GM18498 (cell line): ENCODE data around the gene GALNT1.

Source experiments
- ATAC-seq: cut with Tn5 transposase; IDR thresholded peaks from one replicate; pipeline ENCODE4 v1.9.1; 2021; ENCODE audit warnings: mild to moderate bottlenecking, moderate library complexity; ENCODE audit not compliant: unreplicated experiment

GALNT1 gene

GRCh38 chr18:35711227-35711626, 129.7 kb downstream of the GALNT1 start:
- no peak for ATAC-seq

GRCh38 chr18:35713545-35713944, 132.0 kb downstream of the GALNT1 start:
- ATAC-seq = no peak

GRCh38 chr18:35714539-35714938, 133.0 kb downstream of the GALNT1 start:
- no peak for ATAC-seq

GRCh38 chr18:35715139-35715538, 133.6 kb downstream of the GALNT1 start:
- no peak for ATAC-seq

- no peak for ATAC-seq
These were observed 134.8 kb downstream of the GALNT1 start for GRCh38 chr18:35716169-35716831.

GRCh38 chr18:35717182-35717581, 135.6 kb downstream of the GALNT1 start:
- ATAC-seq = no peak

GRCh38 chr18:35721431-35722081, 140.0 kb downstream of the GALNT1 start:
- ATAC-seq = no peak

- ATAC-seq = no peak
These were observed 147.1 kb downstream of the GALNT1 start for GRCh38 chr18:35728676-35729075.

- ATAC-seq = no peak
These were observed 148.6 kb downstream of the GALNT1 start for GRCh38 chr18:35729991-35730668.

- ATAC-seq = no peak
These were observed 149.3 kb downstream of the GALNT1 start for GRCh38 chr18:35730691-35731370.

- ATAC-seq = no peak
These were observed 150.2 kb downstream of the GALNT1 start for GRCh38 chr18:35731701-35732100.

- ATAC-seq = no peak
These were observed 150.6 kb downstream of the GALNT1 start for GRCh38 chr18:35732162-35732561.

GRCh38 chr18:35732636-35733035, 151.1 kb downstream of the GALNT1 start:
- no peak for ATAC-seq

GRCh38 chr18:35733408-35733807, 151.9 kb downstream of the GALNT1 start:
- ATAC-seq = no peak

GRCh38 chr18:35736696-35737095, 155.2 kb downstream of the GALNT1 start:
- ATAC-seq = no peak

- ATAC-seq = no peak
These were observed 158.2 kb downstream of the GALNT1 start for GRCh38 chr18:35739778-35740177.

GRCh38 chr18:35740656-35741055, 159.1 kb downstream of the GALNT1 start:
- ATAC-seq = no peak

- no peak for ATAC-seq
These were observed 162.4 kb downstream of the GALNT1 start for GRCh38 chr18:35743916-35744315.

- no peak for ATAC-seq
These were observed 164.3 kb downstream of the GALNT1 start for GRCh38 chr18:35745814-35746213.

GRCh38 chr18:35746826-35747339, 165.3 kb downstream of the GALNT1 start:
- ATAC-seq = no peak

- no peak for ATAC-seq
These were observed 166.4 kb downstream of the GALNT1 start for GRCh38 chr18:35747894-35748472.
